A549 (cell line): ENCODE data around the gene RHOT1. TPM values are rescaled to one million over a fixed set of nuclear protein-coding genes. Genes with fewer than 3 reads are reported as not detected.

ENCODE experiments used
- ATAC-seq, 2 experiments: fragments of 200-7000 bp in 1 of 2; fragments of >200 bp in 1 of 2; cut with Nextera tagmentation in 1 of 2; cut with Tn5 transposase in 1 of 2; 3 replicates each; pipeline versions ENCODE4 v1.8.0 to v1.9.1; 2018 to 2020; ENCODE audit warnings: mild to moderate bottlenecking in 1 of 2, moderate library complexity in 1 of 2
- CTCF ChIA-PET: fragments of 300-600 bp; sonication (Branson Sonifier 250); formaldehyde crosslinking; extraction: SDS; loops from one replicate; lab custom pipeline; 2021; ENCODE audit warnings: antibody characterized with exemption, inconsistent platforms; lab: Yijun Ruan, JAX
- POLR2A ChIA-PET: fragments of 350-600 bp; formaldehyde crosslinking; extraction: SDS; loops from one replicate; lab custom pipeline; 2021; ENCODE audit warnings: antibody characterized with exemption, inconsistent platforms; lab: Yijun Ruan, JAX
- DNase-seq, 2 experiments: peaks; one replicate each; pipeline versions ENCODE4 v3.0.0 to v3.0.0-alpha.2; 2011 to 2016; ENCODE audit warnings: low read depth in 1 of 2, low spot score in 1 of 2
- FAIRE-seq: peaks from 2 replicates; lab custom pipeline; 2011; peaks lifted over from hg19 to GRCh38; lab: Jason Lieb, UNC
- H3K27ac ChIP-seq, 2 experiments: fragments of >200 bp; sonication (Bioruptor Twin); formaldehyde crosslinking; 3 replicates each; pipeline ENCODE4 v1.5.1; 2016 to 2017
- H3K4me1 ChIP-seq: fragments of >200 bp; sonication (Bioruptor Twin); formaldehyde crosslinking; 3 replicates; pipeline ENCODE4 v1.6.1; 2016
- H3K4me2 ChIP-seq: fragments of >200 bp; sonication (Bioruptor Twin); formaldehyde crosslinking; 3 replicates; pipeline ENCODE4 v1.6.1; 2016
- H3K4me3 ChIP-seq: fragments of >200 bp; sonication (Bioruptor Twin); formaldehyde crosslinking; 3 replicates; pipeline ENCODE4 v1.5.1; 2016
- H3K9me3 ChIP-seq: fragments of >200 bp; sonication (Bioruptor Twin); formaldehyde crosslinking; 3 replicates; pipeline ENCODE4 v1.6.1; 2016
- CEBPB ChIP-seq, 2 experiments: fragments of >200 bp in 1 of 2; sonication (Bioruptor Twin) in 1 of 2; formaldehyde crosslinking in 1 of 2; IDR thresholded peaks; 2 replicates each; pipeline ENCODE4 v1.6.1; 2012 to 2016
- CHD4 ChIP-seq: fragments of 200-600 bp; sonication (generic); IDR thresholded peaks from 2 replicates; pipeline ENCODE4 v1.6.1; 2016; ENCODE audit warnings: antibody characterized with exemption, mild to moderate bottlenecking, borderline replicate concordance
- FOSB ChIP-seq: fragments of 250-450 bp; sonication (Bioruptor Pico); IDR thresholded peaks from 2 replicates; pipeline ENCODE4 v1.5.0; 2020; ENCODE audit warnings: mild to moderate bottlenecking, moderate library complexity
- FOSL2 ChIP-seq, 2 experiments: fragments of 450-650 bp in 1 of 2; fragments of >200 bp in 1 of 2; sonication (Bioruptor Twin) in 1 of 2; formaldehyde crosslinking; IDR thresholded peaks; 2 replicates each; pipeline versions ENCODE4 v1.5.0 to v1.6.1; 2016 to 2020; ENCODE audit warnings: mild to moderate bottlenecking in 1 of 2, moderate library complexity in 1 of 2
- FOXS1 ChIP-seq: fragments of 250-450 bp; sonication (Bioruptor Pico); IDR thresholded peaks from 2 replicates; pipeline ENCODE4 v1.5.0; 2020; ENCODE audit warnings: mild to moderate bottlenecking, moderate library complexity
- GATA3 ChIP-seq: IDR thresholded peaks from 2 replicates; pipeline ENCODE4 v1.6.1; 2012; ENCODE audit warnings: borderline replicate concordance
- HOXA7 ChIP-seq: fragments of 250-450 bp; sonication (Bioruptor Pico); IDR thresholded peaks from 2 replicates; pipeline ENCODE4 v1.5.0; 2020; ENCODE audit warnings: mild to moderate bottlenecking, moderate library complexity
- HOXB13 ChIP-seq: fragments of 250-450 bp; sonication (Bioruptor Pico); IDR thresholded peaks from 2 replicates; pipeline ENCODE4 v1.5.0; 2020; ENCODE audit warnings: low read depth, mild to moderate bottlenecking, moderate library complexity
- HOXB5 ChIP-seq: fragments of 250-450 bp; sonication (Bioruptor Pico); IDR thresholded peaks from 2 replicates; pipeline ENCODE4 v1.5.0; 2020; ENCODE audit warnings: mild to moderate bottlenecking, moderate library complexity
- JUN ChIP-seq, 2 experiments: fragments of >200 bp; sonication (Bioruptor Twin); formaldehyde crosslinking; IDR thresholded peaks; 2 replicates in 1 of 2; 3 replicates in 1 of 2; pipeline ENCODE4 v1.6.1; 2016 to 2017
- KDM5A ChIP-seq: fragments of 200-600 bp; sonication (generic); IDR thresholded peaks from 2 replicates; pipeline ENCODE4 v1.6.1; 2016; ENCODE audit warnings: antibody characterized with exemption, mild to moderate bottlenecking
- MAZ ChIP-seq: fragments of 150-350 bp; IDR thresholded peaks from 2 replicates; pipeline ENCODE4 v1.6.1; 2014; ENCODE audit warnings: antibody characterized with exemption, low read depth, low read length, borderline replicate concordance
- MYC ChIP-seq: IDR thresholded peaks from 2 replicates; pipeline ENCODE4 v1.6.1; 2012; ENCODE audit warnings: mild to moderate bottlenecking, inconsistent platforms, low read length, improper control_type of control experiment, borderline replicate concordance
- NFE2L2 ChIP-seq: fragments of 150-350 bp; conservative IDR thresholded peaks from 2 replicates; pipeline ENCODE4 v1.6.1; 2014; ENCODE audit warnings: low read length
- NPAS2 ChIP-seq: fragments of 250-450 bp; sonication (Bioruptor Pico); IDR thresholded peaks from 2 replicates; pipeline ENCODE4 v1.8.0; 2022; ENCODE audit warnings: mild to moderate bottlenecking, moderate library complexity, borderline replicate concordance
- PHF8 ChIP-seq: fragments of 200-600 bp; sonication (generic); IDR thresholded peaks from 2 replicates; pipeline ENCODE4 v1.6.1; 2016; ENCODE audit warnings: low read depth, mild to moderate bottlenecking, antibody characterized with exemption, moderate library complexity, borderline replicate concordance
- RAD21 ChIP-seq, 2 experiments: fragments of >200 bp in 1 of 2; sonication (Bioruptor Twin) in 1 of 2; formaldehyde crosslinking in 1 of 2; IDR thresholded peaks in 1 of 2; conservative IDR thresholded peaks in 1 of 2; 2 replicates in 1 of 2; 3 replicates in 1 of 2; pipeline ENCODE4 v1.6.1; 2012 to 2018; ENCODE audit warnings: inconsistent platforms in 1 of 2
- RARB ChIP-seq: fragments of 250-450 bp; sonication (Bioruptor Pico); IDR thresholded peaks from 2 replicates; pipeline ENCODE4 v1.8.0; 2021; ENCODE audit warnings: mild to moderate bottlenecking, moderate library complexity
- SMC3 ChIP-seq: fragments of >200 bp; sonication (Bioruptor Twin); formaldehyde crosslinking; IDR thresholded peaks from 3 replicates; pipeline ENCODE4 v1.6.1; 2018; ENCODE audit warnings: inconsistent platforms
- SREBF2 ChIP-seq: fragments of 450-650 bp; IDR thresholded peaks from 2 replicates; pipeline ENCODE4 v1.6.1; 2014; ENCODE audit warnings: mild to moderate bottlenecking, moderate library complexity
- WGBS: methylation state at CpG from one replicate; pipeline ENCODE4 v1.1.6; 2017; ENCODE audit errors: missing lambda C conversion rate; 5-methylcytosine and 5-hydroxymethylcytosine counted together
- polyA plus RNA-seq, 4 experiments: library from polyadenylated mRNA; depleted of rRNA in 3 of 4; stranded (reverse); fragments of >200 nt; fragmentation: RNase III in 1 of 4; extraction: RNeasy Plus Mini Kit Qiagen cat#74134 plus additional on column Dnase treatment in 1 of 4; gene quantifications; 2 replicates in 3 of 4; 3 replicates in 1 of 4; pipeline ENCODE4 v1.2.3, GENCODE V29; 2011 to 2017
- TF ChIP-seq, protein P1 (sequence below): IDR thresholded peaks from 2 replicates; pipeline ENCODE4 v1.6.1; 2012
- TF ChIP-seq, protein P2 (sequence below): fragments of 200-600 bp; sonication (generic); IDR thresholded peaks from 2 replicates; pipeline ENCODE4 v1.6.1; 2016; ENCODE audit warnings: antibody characterized with exemption, mild to moderate bottlenecking, moderate library complexity
- TF ChIP-seq, protein P3 (sequence below): fragments of 150-350 bp; IDR thresholded peaks from 2 replicates; pipeline ENCODE4 v1.6.1; 2014; ENCODE audit warnings: low read depth, mild to moderate bottlenecking, low read length
- TF ChIP-seq, protein P4 (sequence below): fragments of >200 bp; sonication (Bioruptor Twin); formaldehyde crosslinking; IDR thresholded peaks from 3 replicates; pipeline ENCODE4 v1.5.1; 2016
- TF ChIP-seq, protein P5 (sequence below): fragments of 450-650 bp; IDR thresholded peaks from 2 replicates; pipeline ENCODE4 v1.6.1; 2014; ENCODE audit warnings: antibody characterized with exemption
- TF ChIP-seq, protein P6 (sequence below): fragments of >200 bp; sonication (Bioruptor Twin); formaldehyde crosslinking; IDR thresholded peaks from 2 replicates; pipeline ENCODE4 v1.6.1; 2016

Gene RHOT1
- polyA plus RNA-seq, 2 of the 4 experiments (the other 2 are of a cell fraction): 26.6 to 109 TPM

DNA sequence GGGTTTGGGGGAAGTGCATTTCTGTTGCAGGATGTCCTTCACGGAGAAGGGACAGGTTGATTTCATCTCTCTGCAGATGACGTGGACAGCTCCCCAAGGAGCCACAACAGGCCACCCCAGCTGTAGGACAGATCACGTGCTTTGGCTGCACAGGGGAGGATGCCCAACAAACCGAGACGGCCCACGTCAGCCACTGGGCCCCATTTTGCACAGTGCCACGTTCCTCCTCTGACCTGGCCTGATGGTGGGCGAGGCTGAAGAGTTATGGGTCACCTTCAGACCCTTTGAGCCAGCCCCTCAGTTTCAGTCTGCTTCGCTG is 114.4 kb downstream of the RHOT1 start:
- no peak overlapping the region for H3K27ac ChIP-seq
- no peak overlapping the region for H3K4me3 ChIP-seq
- 71% methylated on average over 9 of the region's 9 CpGs for WGBS
- FAIRE-seq: no peak
- no peak for ATAC-seq
- DNase-seq: no peak
- ChIA-PET POLR2A (no interaction called here), CTCF (interaction anchor here (0.7 to 13.7 kb wide), 5 partner anchors 9 to 63 kb away, joined by 3 to 259 read pairs (median 3); no protein-coding TSS in a partner anchor)
- no peaks in the 10 kb centered on the region for H3K9me3 ChIP-seq
- no peak overlapping the region for H3K4me2 ChIP-seq
- peaks cover 21% of the 10 kb centered on the region for H3K4me1 ChIP-seq
- TF ChIP-seq, protein P1, sequence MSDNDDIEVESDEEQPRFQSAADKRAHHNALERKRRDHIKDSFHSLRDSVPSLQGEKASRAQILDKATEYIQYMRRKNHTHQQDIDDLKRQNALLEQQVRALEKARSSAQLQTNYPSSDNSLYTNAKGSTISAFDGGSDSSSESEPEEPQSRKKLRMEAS: no peak
- TF ChIP-seq MYC (no peak), FOSL2 (IDR thresholded peaks at IDR 0.05) (no peak), FOSL2 (CRISPR knock-in tag; IDR thresholded peaks at IDR 0.05) (no peak), HOXB5 (CRISPR knock-in tag) (no peak), GATA3 (no peak), KDM5A (no peak), NFE2L2 (no peak), CEBPB (IDR thresholded peaks at IDR 0.05) (no peak), NPAS2 (no peak), RARB (CRISPR knock-in tag) (no peak), FOXS1 (CRISPR knock-in tag) (no peak)
- TF ChIP-seq, protein P2, sequence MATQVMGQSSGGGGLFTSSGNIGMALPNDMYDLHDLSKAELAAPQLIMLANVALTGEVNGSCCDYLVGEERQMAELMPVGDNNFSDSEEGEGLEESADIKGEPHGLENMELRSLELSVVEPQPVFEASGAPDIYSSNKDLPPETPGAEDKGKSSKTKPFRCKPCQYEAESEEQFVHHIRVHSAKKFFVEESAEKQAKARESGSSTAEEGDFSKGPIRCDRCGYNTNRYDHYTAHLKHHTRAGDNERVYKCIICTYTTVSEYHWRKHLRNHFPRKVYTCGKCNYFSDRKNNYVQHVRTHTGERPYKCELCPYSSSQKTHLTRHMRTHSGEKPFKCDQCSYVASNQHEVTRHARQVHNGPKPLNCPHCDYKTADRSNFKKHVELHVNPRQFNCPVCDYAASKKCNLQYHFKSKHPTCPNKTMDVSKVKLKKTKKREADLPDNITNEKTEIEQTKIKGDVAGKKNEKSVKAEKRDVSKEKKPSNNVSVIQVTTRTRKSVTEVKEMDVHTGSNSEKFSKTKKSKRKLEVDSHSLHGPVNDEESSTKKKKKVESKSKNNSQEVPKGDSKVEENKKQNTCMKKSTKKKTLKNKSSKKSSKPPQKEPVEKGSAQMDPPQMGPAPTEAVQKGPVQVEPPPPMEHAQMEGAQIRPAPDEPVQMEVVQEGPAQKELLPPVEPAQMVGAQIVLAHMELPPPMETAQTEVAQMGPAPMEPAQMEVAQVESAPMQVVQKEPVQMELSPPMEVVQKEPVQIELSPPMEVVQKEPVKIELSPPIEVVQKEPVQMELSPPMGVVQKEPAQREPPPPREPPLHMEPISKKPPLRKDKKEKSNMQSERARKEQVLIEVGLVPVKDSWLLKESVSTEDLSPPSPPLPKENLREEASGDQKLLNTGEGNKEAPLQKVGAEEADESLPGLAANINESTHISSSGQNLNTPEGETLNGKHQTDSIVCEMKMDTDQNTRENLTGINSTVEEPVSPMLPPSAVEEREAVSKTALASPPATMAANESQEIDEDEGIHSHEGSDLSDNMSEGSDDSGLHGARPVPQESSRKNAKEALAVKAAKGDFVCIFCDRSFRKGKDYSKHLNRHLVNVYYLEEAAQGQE: no peak
- TF ChIP-seq, protein P3, sequence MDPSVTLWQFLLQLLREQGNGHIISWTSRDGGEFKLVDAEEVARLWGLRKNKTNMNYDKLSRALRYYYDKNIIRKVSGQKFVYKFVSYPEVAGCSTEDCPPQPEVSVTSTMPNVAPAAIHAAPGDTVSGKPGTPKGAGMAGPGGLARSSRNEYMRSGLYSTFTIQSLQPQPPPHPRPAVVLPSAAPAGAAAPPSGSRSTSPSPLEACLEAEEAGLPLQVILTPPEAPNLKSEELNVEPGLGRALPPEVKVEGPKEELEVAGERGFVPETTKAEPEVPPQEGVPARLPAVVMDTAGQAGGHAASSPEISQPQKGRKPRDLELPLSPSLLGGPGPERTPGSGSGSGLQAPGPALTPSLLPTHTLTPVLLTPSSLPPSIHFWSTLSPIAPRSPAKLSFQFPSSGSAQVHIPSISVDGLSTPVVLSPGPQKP: no peak
- TF ChIP-seq, protein P4, sequence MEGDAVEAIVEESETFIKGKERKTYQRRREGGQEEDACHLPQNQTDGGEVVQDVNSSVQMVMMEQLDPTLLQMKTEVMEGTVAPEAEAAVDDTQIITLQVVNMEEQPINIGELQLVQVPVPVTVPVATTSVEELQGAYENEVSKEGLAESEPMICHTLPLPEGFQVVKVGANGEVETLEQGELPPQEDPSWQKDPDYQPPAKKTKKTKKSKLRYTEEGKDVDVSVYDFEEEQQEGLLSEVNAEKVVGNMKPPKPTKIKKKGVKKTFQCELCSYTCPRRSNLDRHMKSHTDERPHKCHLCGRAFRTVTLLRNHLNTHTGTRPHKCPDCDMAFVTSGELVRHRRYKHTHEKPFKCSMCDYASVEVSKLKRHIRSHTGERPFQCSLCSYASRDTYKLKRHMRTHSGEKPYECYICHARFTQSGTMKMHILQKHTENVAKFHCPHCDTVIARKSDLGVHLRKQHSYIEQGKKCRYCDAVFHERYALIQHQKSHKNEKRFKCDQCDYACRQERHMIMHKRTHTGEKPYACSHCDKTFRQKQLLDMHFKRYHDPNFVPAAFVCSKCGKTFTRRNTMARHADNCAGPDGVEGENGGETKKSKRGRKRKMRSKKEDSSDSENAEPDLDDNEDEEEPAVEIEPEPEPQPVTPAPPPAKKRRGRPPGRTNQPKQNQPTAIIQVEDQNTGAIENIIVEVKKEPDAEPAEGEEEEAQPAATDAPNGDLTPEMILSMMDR: no peak

DNA sequence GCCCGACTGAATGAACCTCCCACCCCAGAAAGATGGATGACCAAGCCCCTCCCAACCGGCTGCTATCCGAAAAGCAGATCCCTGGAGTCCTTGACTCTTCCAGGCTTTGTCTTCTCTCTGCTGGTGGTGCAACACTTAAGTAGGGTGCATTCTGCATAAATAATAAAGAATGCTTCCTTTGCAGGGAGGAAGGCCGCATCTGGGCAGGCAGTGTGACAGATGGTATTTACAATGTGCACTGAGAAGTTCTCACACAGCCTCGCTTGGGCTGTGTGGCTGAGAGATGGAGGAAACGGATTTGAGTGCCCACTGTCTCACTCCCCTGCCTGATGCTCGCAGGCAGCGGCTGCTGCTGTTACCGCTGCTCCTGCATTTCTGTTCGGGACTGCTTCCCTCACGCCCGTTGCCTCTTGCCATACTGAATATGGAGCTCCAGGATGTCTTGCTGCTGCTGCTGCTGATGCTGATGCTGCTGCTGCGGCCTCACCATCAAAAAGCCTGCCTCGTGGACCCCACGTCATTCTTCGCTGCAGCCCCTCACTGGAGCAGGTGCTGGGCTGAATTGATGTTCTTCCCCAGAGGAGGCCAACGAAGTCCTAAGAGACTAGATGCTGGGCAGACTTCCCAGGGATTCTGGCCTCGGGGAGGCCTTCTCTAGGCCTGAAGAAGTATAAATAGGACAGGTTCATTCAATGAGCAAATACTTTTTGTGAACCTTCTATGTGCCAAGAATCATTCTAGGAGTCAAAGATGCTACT is 116.3 kb downstream of the RHOT1 start:
- no peak for ATAC-seq
- no peak for TF ChIP-seq HOXA7 (CRISPR knock-in tag)
- no peak for TF ChIP-seq FOSL2 (IDR thresholded peaks at IDR 0.05)
- TF ChIP-seq FOSL2 (CRISPR knock-in tag; IDR thresholded peaks at IDR 0.05): no peak
- TF ChIP-seq FOSB (CRISPR knock-in tag): no peak
- no peak for TF ChIP-seq RAD21 (conservative IDR thresholded peaks at IDR 0.05 in 1 of 2, IDR thresholded peaks at IDR 0.05 in 1 of 2)
- no peak for TF ChIP-seq MAZ
- TF ChIP-seq CHD4: no peak
- TF ChIP-seq, protein P1: no peak
- TF ChIP-seq NFE2L2: no peak
- no peak for TF ChIP-seq SMC3
- TF ChIP-seq, protein P5, sequence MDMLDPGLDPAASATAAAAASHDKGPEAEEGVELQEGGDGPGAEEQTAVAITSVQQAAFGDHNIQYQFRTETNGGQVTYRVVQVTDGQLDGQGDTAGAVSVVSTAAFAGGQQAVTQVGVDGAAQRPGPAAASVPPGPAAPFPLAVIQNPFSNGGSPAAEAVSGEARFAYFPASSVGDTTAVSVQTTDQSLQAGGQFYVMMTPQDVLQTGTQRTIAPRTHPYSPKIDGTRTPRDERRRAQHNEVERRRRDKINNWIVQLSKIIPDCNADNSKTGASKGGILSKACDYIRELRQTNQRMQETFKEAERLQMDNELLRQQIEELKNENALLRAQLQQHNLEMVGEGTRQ: no peak
- TF ChIP-seq SREBF2: no peak
- TF ChIP-seq HOXB13 (CRISPR knock-in tag): no peak
- no peak for TF ChIP-seq PHF8
- TF ChIP-seq, protein P6, sequence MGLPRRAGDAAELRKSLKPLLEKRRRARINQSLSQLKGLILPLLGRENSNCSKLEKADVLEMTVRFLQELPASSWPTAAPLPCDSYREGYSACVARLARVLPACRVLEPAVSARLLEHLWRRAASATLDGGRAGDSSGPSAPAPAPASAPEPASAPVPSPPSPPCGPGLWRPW: no peak
- no peak for TF ChIP-seq JUN (IDR thresholded peaks at IDR 0.05)

More for the DNA sequence above, 116.3 kb downstream of the RHOT1 start:
- FAIRE-seq (no peak), DNase-seq (no peak)
- ChIA-PET POLR2A (interaction anchor here (0.8 kb wide), 1 partner anchor 10 kb away, joined by 7 read pairs; no protein-coding TSS in a partner anchor), CTCF (interaction anchor here (0.9 to 13.7 kb wide), 5 partner anchors 13 to 61 kb away, joined by 3 to 259 read pairs (median 3); no protein-coding TSS in a partner anchor)
- no peak overlapping the region for H3K27ac ChIP-seq
- H3K4me3 ChIP-seq: no peak overlapping the region
- no peaks in the 10 kb centered on the region for H3K9me3 ChIP-seq
- no peak overlapping the region for H3K4me2 ChIP-seq
- WGBS: 87% methylated on average over 18 of the region's 18 CpGs
- H3K4me1 ChIP-seq: peaks cover 28% of the 10 kb centered on the region
